Skeletal muscle tissue (tissue), 4 donors: ENCODE measurements around the gene CD244. TPM values are rescaled to one million over a fixed set of nuclear protein-coding genes. Genes with fewer than 3 reads are reported as not detected.

Source experiments
- H3K27ac ChIP-seq: one replicate; pipeline ENCODE4 v1.7.0; 2013; ENCODE audit warnings: mild to moderate bottlenecking, low read depth, low read length, inconsistent platforms
- H3K27me3 ChIP-seq, 3 donors: one replicate each; pipeline ENCODE4 v1.7.0; 2013; ENCODE audit warnings: low read length in 3 of 3; ENCODE audit not compliant: control insufficient read depth in 3 of 3, insufficient read depth in 3 of 3
- H3K36me3 ChIP-seq, 3 donors: one replicate each; pipeline ENCODE4 v1.7.0; 2013; ENCODE audit warnings: low read length in 3 of 3; ENCODE audit not compliant: control insufficient read depth in 3 of 3, insufficient read depth in 3 of 3
- H3K4me1 ChIP-seq, 3 donors: one replicate each; pipeline ENCODE4 v1.7.0; 2013; ENCODE audit warnings: low read length in 3 of 3, mild to moderate bottlenecking in 3 of 3; ENCODE audit not compliant: control insufficient read depth in 3 of 3, insufficient read depth in 3 of 3
- H3K4me3 ChIP-seq, 3 donors: one replicate each; pipeline ENCODE4 v1.7.0; 2013; ENCODE audit warnings: low read length in 3 of 3
- H3K9ac ChIP-seq, 3 donors: one replicate each; pipeline ENCODE4 v1.7.0; 2013; ENCODE audit warnings: low read length in 3 of 3, mild to moderate bottlenecking in 3 of 3, moderate library complexity in 2 of 3, low read depth in 1 of 3
- H3K9me3 ChIP-seq, 3 donors: one replicate each; pipeline ENCODE4 v1.7.0; 2013; ENCODE audit warnings: low read length in 3 of 3; ENCODE audit not compliant: control insufficient read depth in 3 of 3
- total RNA-seq: library from RNA; depleted of rRNA; stranded (reverse); fragments of >200 nt; gene quantifications from one replicate; pipeline ENCODE4 v1.2.3, GENCODE V29; 2014
- donor health status: Osteomylitis.

The CD244 gene
- total RNA-seq, 1 donor from 2014 or later, result 1.6 TPM

GRCh38 chr1:160850993-160851392 lies 11.7 kb downstream of the CD244 start:
- Histone ChIP-seq H3K9me3 (no peaks in the 10 kb centered on the region), H3K4me1 (no peaks in the 10 kb centered on the region), H3K36me3 (no peaks in the 10 kb centered on the region), H3K9ac (no peak overlapping the region), H3K27ac (no peak overlapping the region), H3K4me3 (no peak overlapping the region), H3K27me3 (no peaks in the 10 kb centered on the region)

- Histone ChIP-seq H3K9me3 (no peaks in the 10 kb centered on the region), H3K27me3 (no peaks in the 10 kb centered on the region), H3K4me3 (no peak overlapping the region), H3K27ac (no peak overlapping the region), H3K36me3 (no peaks in the 10 kb centered on the region), H3K4me1 (no peaks in the 10 kb centered on the region), H3K9ac (no peak overlapping the region)
Measured at GRCh38 chr1:160850541-160850940, 12.1 kb downstream of the CD244 start.

DNA sequence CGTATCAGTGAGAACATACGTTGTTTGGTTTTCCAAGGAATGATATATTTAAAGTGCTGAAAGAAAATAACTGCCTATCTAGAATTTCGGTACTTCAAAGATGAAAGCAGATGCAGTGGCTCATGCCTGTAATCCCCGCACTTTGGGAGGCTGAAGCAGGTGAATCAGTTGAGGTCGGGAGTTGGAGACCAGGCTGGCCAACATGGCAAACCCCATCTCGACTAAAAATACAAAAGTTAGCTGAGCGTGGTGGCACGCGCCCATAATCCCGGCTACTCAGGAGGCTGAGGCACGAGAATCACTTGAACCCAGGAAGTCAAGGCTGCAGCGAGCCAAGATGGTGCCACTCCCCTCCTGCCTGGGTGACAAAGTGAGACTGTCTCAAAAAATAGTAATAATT lies 16.4 kb downstream of the CD244 start:
- Histone ChIP-seq H3K27ac (no peak overlapping the region), H3K4me1 (no peaks in the 10 kb centered on the region), H3K27me3 (no peaks in the 10 kb centered on the region), H3K36me3 (no peaks in the 10 kb centered on the region), H3K9ac (no peak overlapping the region), H3K9me3 (no peaks in the 10 kb centered on the region), H3K4me3 (no peak overlapping the region)

- Histone ChIP-seq H3K4me3 (no peak overlapping the region), H3K4me1 (peaks cover 0 to under 1% (median 0%) of the 10 kb centered on the region in 3 donors), H3K36me3 (no peaks in the 10 kb centered on the region), H3K9ac (no peak overlapping the region), H3K9me3 (no peaks in the 10 kb centered on the region), H3K27me3 (no peaks in the 10 kb centered on the region), H3K27ac (no peak overlapping the region)
Measured at GRCh38 chr1:160844447-160845232, 18.0 kb downstream of the CD244 start.

- no peaks in the 10 kb centered on the region for H3K27me3 ChIP-seq
- no peak overlapping the region for H3K9ac ChIP-seq
- H3K4me1 ChIP-seq, result peaks cover 0 to 3% (median 0%) of the 10 kb centered on the region in 3 donors
- no peak overlapping the region for H3K27ac ChIP-seq
- no peaks in the 10 kb centered on the region for H3K9me3 ChIP-seq
- H3K4me3 ChIP-seq, result no peak overlapping the region
- H3K36me3 ChIP-seq, result no peaks in the 10 kb centered on the region
Measured at GRCh38 chr1:160841079-160841478, 21.6 kb downstream of the CD244 start.

- Histone ChIP-seq H3K27me3 (no peaks in the 10 kb centered on the region), H3K4me1 (peaks cover 0 to 3% (median 0%) of the 10 kb centered on the region in 3 donors), H3K4me3 (no peak overlapping the region), H3K36me3 (no peaks in the 10 kb centered on the region), H3K9me3 (no peaks in the 10 kb centered on the region), H3K27ac (no peak overlapping the region), H3K9ac (no peak overlapping the region)
Measured at GRCh38 chr1:160839746-160840145, 22.9 kb downstream of the CD244 start.

GRCh38 chr1:160838888-160839287 lies 23.8 kb downstream of the CD244 start:
- Histone ChIP-seq H3K4me1 (peaks cover 0 to 3% (median 0%) of the 10 kb centered on the region in 3 donors), H3K9ac (no peak overlapping the region), H3K36me3 (no peaks in the 10 kb centered on the region), H3K4me3 (no peak overlapping the region), H3K27me3 (no peaks in the 10 kb centered on the region), H3K27ac (no peak overlapping the region), H3K9me3 (no peaks in the 10 kb centered on the region)

DNA sequence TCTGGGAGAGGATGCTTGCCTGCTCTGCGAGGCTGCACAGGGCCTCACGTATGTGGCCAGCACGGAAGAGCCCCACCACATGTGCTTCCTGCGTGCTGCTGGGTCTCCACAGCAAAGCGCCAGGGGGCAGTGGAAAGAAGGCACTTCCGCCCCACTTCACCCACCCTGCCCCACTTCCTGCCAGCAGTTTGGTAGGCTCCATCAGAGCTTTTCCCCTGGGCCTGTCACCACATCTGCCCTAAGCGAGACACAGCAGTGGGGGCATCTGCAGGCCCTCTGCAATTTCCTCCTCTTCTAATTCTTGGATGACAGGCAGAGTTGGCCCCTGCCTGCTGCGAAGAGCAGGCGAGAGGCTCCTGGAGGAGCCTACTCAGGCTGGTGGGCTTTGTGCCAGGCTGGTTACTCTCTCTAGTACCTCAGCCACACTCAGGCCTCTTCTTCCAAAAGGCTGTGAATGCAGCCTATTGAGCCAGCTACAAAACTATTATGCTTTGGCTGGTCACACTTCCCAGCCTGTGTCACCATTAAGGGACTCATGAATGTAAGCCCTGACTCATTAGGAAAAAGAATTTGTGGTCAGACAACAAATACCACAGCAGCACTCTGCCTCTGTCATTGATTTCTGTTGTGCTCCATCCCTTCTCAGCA lies 25.0 kb downstream of the CD244 start:
- no peaks in the 10 kb centered on the region for H3K9me3 ChIP-seq
- no peaks in the 10 kb centered on the region for H3K27me3 ChIP-seq
- H3K4me3 ChIP-seq, result no peak overlapping the region
- no peaks in the 10 kb centered on the region for H3K36me3 ChIP-seq
- no peak overlapping the region for H3K27ac ChIP-seq
- no peak overlapping the region for H3K9ac ChIP-seq
- peaks cover 0 to 3% (median 0%) of the 10 kb centered on the region in 3 donors for H3K4me1 ChIP-seq

DNA sequence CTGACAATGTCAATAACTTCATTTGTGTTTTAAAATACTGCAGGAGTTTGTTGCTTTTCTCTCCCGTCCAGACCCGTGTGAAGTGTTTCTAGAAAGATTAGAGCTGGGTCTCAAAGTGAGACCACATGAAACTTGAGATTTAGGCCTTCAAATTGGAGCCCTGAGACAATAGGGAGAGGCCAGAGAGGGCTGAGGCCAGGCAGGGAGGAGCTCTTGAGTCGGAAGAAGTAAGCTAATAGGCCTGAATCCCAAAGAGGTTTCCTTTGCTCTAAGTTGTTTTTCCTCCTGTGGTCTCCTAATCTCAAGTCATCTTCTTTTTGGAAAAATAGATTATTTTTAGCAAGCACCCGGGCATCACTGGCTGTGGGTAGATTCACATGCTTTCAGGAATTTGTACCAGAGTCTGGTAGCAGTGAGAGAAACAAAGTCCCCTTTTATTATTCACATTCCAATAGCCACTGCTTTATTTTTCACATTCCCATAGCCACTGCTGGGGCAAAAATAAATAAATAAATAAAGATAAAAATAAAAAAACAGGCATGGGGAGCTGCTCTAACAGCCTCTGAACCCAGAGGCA lies 25.6 kb downstream of the CD244 start:
- H3K9me3 ChIP-seq, result no peaks in the 10 kb centered on the region
- H3K9ac ChIP-seq, result no peak overlapping the region

DNA sequence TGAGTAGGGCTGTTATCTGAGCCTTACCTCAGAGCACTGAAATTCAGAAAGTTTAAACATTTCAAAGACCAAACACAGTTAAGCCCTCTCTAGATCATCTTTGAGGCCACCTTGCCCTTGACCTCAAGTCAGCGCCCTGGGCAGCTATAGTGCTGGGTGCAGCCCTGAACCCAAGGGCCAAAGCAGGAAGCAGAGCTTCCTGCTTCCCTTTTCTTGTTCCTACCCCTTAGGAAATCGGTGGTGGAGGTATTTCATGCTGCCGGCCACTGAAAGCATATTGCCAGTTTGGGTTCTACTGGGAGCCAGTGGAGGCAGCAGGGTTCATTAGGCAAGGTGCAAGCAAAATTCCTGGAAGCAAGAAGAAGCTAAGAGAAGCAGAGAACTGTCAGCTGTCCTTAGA lies 26.1 kb downstream of the CD244 start:
- no peaks in the 10 kb centered on the region for H3K9me3 ChIP-seq
- H3K36me3 ChIP-seq, result no peaks in the 10 kb centered on the region
- no peak overlapping the region for H3K27ac ChIP-seq
- peaks cover 0 to 3% (median 0%) of the 10 kb centered on the region in 3 donors for H3K4me1 ChIP-seq
- H3K9ac ChIP-seq, result no peak overlapping the region
- no peaks in the 10 kb centered on the region for H3K27me3 ChIP-seq
- H3K4me3 ChIP-seq, result no peak overlapping the region

More for the DNA sequence above, 25.6 kb downstream of the CD244 start:
- Histone ChIP-seq H3K27me3 (no peaks in the 10 kb centered on the region), H3K4me1 (peaks cover 0 to 3% (median 0%) of the 10 kb centered on the region in 3 donors), H3K4me3 (no peak overlapping the region), H3K27ac (no peak overlapping the region), H3K36me3 (no peaks in the 10 kb centered on the region)
